Mesenchymal stem cell (in vitro differentiated cells and primary cell): ENCODE data around the gene EGFLAM.

Experiments
- DNase-seq: peaks from one replicate; pipeline ENCODE4 v3.0.0-alpha.2; 2013
- H2AFZ ChIP-seq: one replicate; pipeline ENCODE4 v1.6.1; 2013; ENCODE audit warnings: low read depth, mild to moderate bottlenecking, control low read depth, inconsistent platforms, low read length, moderate library complexity
- H2AK5ac ChIP-seq: 2 replicates; pipeline ENCODE4 v1.6.1; 2013; ENCODE audit warnings: low read length, moderate library complexity, mild to moderate bottlenecking, inconsistent platforms; ENCODE audit not compliant: severe bottlenecking
- H2BK120ac ChIP-seq: one replicate; pipeline ENCODE4 v1.6.1; 2013; ENCODE audit warnings: low read depth, mild to moderate bottlenecking, inconsistent platforms, low read length, moderate library complexity
- H2BK12ac ChIP-seq, 2 experiments: one replicate each; pipeline ENCODE4 v1.6.1; 2013; ENCODE audit warnings: inconsistent platforms in 2 of 2, low read length in 2 of 2, mild to moderate bottlenecking in 2 of 2, moderate library complexity in 2 of 2, control low read depth in 1 of 2
- H2BK15ac ChIP-seq: one replicate; pipeline ENCODE4 v1.6.1; 2013; ENCODE audit warnings: mild to moderate bottlenecking, low read depth, inconsistent platforms; ENCODE audit not compliant: poor library complexity, severe bottlenecking
- H2BK5ac ChIP-seq: 2 replicates; pipeline ENCODE4 v1.6.1; 2013; ENCODE audit warnings: low read depth, mild to moderate bottlenecking, low read length, control low read depth, inconsistent platforms; ENCODE audit not compliant: poor library complexity, severe bottlenecking
- H3K14ac ChIP-seq, 2 experiments: one replicate each; pipeline ENCODE4 v1.6.1; 2013; ENCODE audit warnings: inconsistent platforms in 2 of 2, low read length in 2 of 2, control low read depth in 1 of 2, mild to moderate bottlenecking in 1 of 2, moderate library complexity in 1 of 2
- H3K18ac ChIP-seq, 2 experiments: one replicate each; pipeline ENCODE4 v1.6.1; 2013; ENCODE audit warnings: inconsistent platforms in 2 of 2, low read length in 2 of 2, control low read depth in 1 of 2, low read depth in 1 of 2, mild to moderate bottlenecking in 1 of 2
- H3K23ac ChIP-seq, 2 experiments: one replicate each; pipeline ENCODE4 v1.6.1; 2013; ENCODE audit warnings: inconsistent platforms in 2 of 2, low read length in 2 of 2, mild to moderate bottlenecking in 2 of 2, moderate library complexity in 2 of 2, control low read depth in 1 of 2
- H3K27ac ChIP-seq: 2 replicates; pipeline ENCODE4 v1.5.1; 2013; ENCODE audit warnings: mild to moderate bottlenecking, moderate library complexity, low read length, control low read depth, inconsistent platforms; ENCODE audit not compliant: poor library complexity, severe bottlenecking
- H3K27me3 ChIP-seq, 2 experiments: 2 replicates each; pipeline versions ENCODE4 v1.6.1 to v1.7.0; 2013; ENCODE audit warnings: low read length in 2 of 2, mild to moderate bottlenecking in 2 of 2, moderate library complexity in 2 of 2, control low read depth in 1 of 2, inconsistent platforms in 1 of 2; ENCODE audit not compliant: control insufficient read depth in 1 of 2, insufficient read depth in 1 of 2
- H3K36me3 ChIP-seq, 2 experiments: 2 replicates each; pipeline versions ENCODE4 v1.6.1 to v1.7.0; 2013; ENCODE audit warnings: low read length in 2 of 2, control low read depth in 1 of 2, inconsistent platforms in 1 of 2, low read depth in 1 of 2, mild to moderate bottlenecking in 1 of 2; ENCODE audit not compliant: insufficient read depth in 2 of 2, control insufficient read depth in 1 of 2
- H3K4ac ChIP-seq, 2 experiments: one replicate each; pipeline ENCODE4 v1.6.1; 2013; ENCODE audit warnings: inconsistent platforms in 2 of 2, low read length in 2 of 2, mild to moderate bottlenecking in 2 of 2, moderate library complexity in 2 of 2, control low read depth in 1 of 2, low read depth in 1 of 2
- H3K4me1 ChIP-seq: 2 replicates; pipeline ENCODE4 v1.6.1; 2013; ENCODE audit warnings: low read depth, low read length, control low read depth; ENCODE audit not compliant: control insufficient read depth, insufficient read depth
- H3K4me2 ChIP-seq: 2 replicates; pipeline ENCODE4 v1.6.1; 2013; ENCODE audit warnings: low read length, mild to moderate bottlenecking, inconsistent platforms; ENCODE audit not compliant: poor library complexity, severe bottlenecking
- H3K4me3 ChIP-seq, 2 experiments: 2 replicates each; pipeline versions ENCODE4 v1.5.1 to v1.7.0; 2013; ENCODE audit warnings: low read length in 2 of 2, mild to moderate bottlenecking in 2 of 2, control low read depth in 1 of 2, low read depth in 1 of 2; ENCODE audit not compliant: insufficient read depth in 1 of 2
- H3K79me1 ChIP-seq: replicated peaks from 2 replicates; pipeline ENCODE4 v1.6.1; 2013; ENCODE audit warnings: mild to moderate bottlenecking, control low read depth, low read length, inconsistent platforms; ENCODE audit not compliant: poor library complexity, severe bottlenecking
- H3K9ac ChIP-seq: 2 replicates; pipeline ENCODE4 v1.7.0; 2013; ENCODE audit warnings: mild to moderate bottlenecking, low read length, moderate library complexity
- H3K9me3 ChIP-seq: 2 replicates; pipeline ENCODE4 v1.7.0; 2013; ENCODE audit warnings: mild to moderate bottlenecking, low read length; ENCODE audit not compliant: control insufficient read depth
- H4K8ac ChIP-seq: one replicate; pipeline ENCODE4 v1.6.1; 2013; ENCODE audit warnings: inconsistent platforms, mild to moderate bottlenecking, low read length, moderate library complexity
- H4K91ac ChIP-seq: one replicate; pipeline ENCODE4 v1.6.1; 2013; ENCODE audit warnings: mild to moderate bottlenecking, low read length, inconsistent platforms
- WGBS: methylation state at CpG from one replicate; pipeline ENCODE4 v1.1.7; 2013; ENCODE audit warnings: mixed read lengths; 5-methylcytosine and 5-hydroxymethylcytosine counted together

Gene EGFLAM

DNA sequence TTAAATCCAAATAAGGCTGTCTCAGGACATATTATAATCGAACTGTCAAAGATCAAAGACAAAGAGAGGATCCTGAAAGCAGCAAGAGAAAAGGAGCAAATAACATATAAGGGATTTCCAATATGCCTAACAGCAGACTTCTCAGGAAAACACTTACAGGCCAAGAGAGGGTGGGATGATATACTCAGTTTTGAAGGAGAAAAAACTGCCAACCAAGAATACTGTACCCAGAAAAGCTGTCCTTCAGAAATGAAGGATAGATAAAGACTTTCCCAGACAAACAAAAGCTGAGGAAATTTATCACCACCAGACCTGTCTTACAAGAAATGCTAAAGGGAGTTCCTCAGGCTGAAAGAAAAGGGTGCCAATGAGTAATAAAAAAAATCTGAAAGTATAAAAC, 16.0 kb downstream of the EGFLAM start:
- WGBS: no CpG with 5 or more reads among the region's 1 CpG
- Histone ChIP-seq H3K27me3 (peaks cover 0 to 9% of the 10 kb centered on the region in 2 experiments), H3K79me1 (no peaks in the 10 kb centered on the region)

DNA sequence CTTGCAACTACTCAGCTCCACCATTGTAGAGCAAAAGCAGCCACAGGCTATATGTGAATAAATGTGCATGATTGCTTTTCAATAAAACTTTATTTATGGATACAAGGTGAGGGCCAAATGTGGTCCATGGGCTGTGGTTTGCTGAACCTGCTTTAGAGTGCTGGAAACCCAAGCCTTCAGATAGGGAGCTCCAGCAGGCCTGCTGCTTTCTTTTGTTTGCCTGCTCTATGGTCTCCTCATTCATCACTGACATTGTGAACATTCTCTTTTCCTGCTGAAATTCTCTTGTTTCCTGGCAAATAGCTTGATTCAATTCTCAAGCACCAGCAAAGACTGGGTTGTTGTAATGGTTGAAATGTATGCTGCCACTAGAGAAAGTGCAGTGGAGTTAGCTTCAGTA, 26.0 kb downstream of the EGFLAM start:
- H2BK15ac ChIP-seq: no peak overlapping the region
- H3K9ac ChIP-seq: no peak overlapping the region
- no peak overlapping the region for H2BK120ac ChIP-seq
- H3K23ac ChIP-seq: no peak overlapping the region
- H3K36me3 ChIP-seq: no peaks in the 10 kb centered on the region
- H4K91ac ChIP-seq: no peak overlapping the region
- no peaks in the 10 kb centered on the region for H3K79me1 ChIP-seq
- H2BK5ac ChIP-seq: no peak overlapping the region
- H3K4ac ChIP-seq: no peak overlapping the region
- peaks cover 3% of the 10 kb centered on the region for H3K9me3 ChIP-seq
- peaks cover 14 to 32% of the 10 kb centered on the region in 2 experiments for H3K27me3 ChIP-seq
- H3K4me2 ChIP-seq: no peak overlapping the region
- H3K4me1 ChIP-seq: no peaks in the 10 kb centered on the region
- H3K27ac ChIP-seq: no peak overlapping the region
- no peak overlapping the region for H3K4me3 ChIP-seq
- no peak overlapping the region for H4K8ac ChIP-seq
- no peak overlapping the region for H2AFZ ChIP-seq
- H3K18ac ChIP-seq: no peak overlapping the region
- DNase-seq: no peak
- H3K14ac ChIP-seq: no peak overlapping the region
- no peak overlapping the region for H2BK12ac ChIP-seq
- no peak overlapping the region for H2AK5ac ChIP-seq

More for the DNA sequence above, 16.0 kb downstream of the EGFLAM start:
- Histone ChIP-seq H3K18ac (no peak overlapping the region), H3K9me3 (peaks cover 42% of the 10 kb centered on the region), H3K9ac (no peak overlapping the region), H4K8ac (no peak overlapping the region), H3K14ac (no peak overlapping the region), H2BK15ac (no peak overlapping the region), H3K27ac (no peak overlapping the region), H3K4me2 (no peak overlapping the region), H2AK5ac (no peak overlapping the region), H2BK5ac (no peak overlapping the region), H3K4me3 (no peak overlapping the region), H2BK120ac (no peak overlapping the region), H2BK12ac (no peak overlapping the region), H3K23ac (no peak overlapping the region), H3K4ac (no peak overlapping the region), H3K4me1 (no peaks in the 10 kb centered on the region), H4K91ac (no peak overlapping the region), H3K36me3 (no peaks in the 10 kb centered on the region), H2AFZ (no peak overlapping the region)
- DNase-seq: no peak

DNA sequence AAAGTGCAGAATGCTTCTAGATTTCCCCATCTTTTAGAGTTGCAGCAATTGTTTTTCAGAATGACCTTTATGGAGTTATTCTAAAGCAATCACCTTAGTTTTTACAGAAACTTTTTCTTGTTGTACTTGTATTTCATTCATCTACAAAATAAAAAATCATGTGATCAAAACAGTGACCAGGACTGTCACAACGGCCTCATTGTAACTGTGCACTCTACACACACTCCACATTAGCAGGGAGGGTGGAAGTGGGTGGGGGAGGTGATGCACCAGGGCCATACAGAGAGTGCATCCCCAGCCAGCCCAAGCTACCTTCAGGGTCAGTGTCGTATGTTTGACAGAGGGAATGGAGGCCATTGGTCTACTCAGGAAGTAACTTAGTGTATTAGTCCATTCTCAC, 26.9 kb downstream of the EGFLAM start:
- Histone ChIP-seq H3K9ac (no peak overlapping the region), H3K4me2 (no peak overlapping the region), H3K4me1 (no peaks in the 10 kb centered on the region), H3K4me3 (no peak overlapping the region), H2BK120ac (no peak overlapping the region), H3K14ac (no peak overlapping the region), H4K8ac (no peak overlapping the region), H3K9me3 (peaks cover 3% of the 10 kb centered on the region), H2AFZ (no peak overlapping the region), H3K79me1 (no peaks in the 10 kb centered on the region), H3K18ac (no peak overlapping the region), H2AK5ac (no peak overlapping the region), H3K27ac (no peak overlapping the region), H2BK15ac (no peak overlapping the region), H2BK12ac (no peak overlapping the region), H2BK5ac (no peak overlapping the region), H3K36me3 (no peaks in the 10 kb centered on the region), H3K27me3 (peaks cover 22 to 40% of the 10 kb centered on the region in 2 experiments), H4K91ac (no peak overlapping the region), H3K23ac (no peak overlapping the region), H3K4ac (no peak overlapping the region)
- no peak for DNase-seq
- WGBS: no CpG with 5 or more reads among the region's 2 CpGs

DNA sequence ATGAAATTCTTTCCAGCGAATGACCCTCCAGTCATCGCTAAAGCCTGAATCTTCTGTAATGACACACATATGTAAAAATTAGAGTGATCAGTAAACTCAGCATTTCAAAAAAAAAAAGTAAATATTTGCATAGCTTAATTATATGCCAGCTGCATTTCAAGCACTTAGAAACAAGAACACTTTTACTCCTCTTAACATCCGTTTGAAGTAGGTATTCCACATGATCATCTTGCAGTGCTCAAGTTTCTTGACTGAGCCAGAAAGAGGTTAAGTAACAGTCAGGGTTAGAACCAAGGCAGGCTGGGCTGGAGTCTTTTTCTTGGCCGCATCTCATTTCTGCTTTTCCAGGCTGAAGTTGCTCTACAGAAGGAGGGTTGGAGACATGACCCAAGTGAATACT, 27.6 kb downstream of the EGFLAM start:
- Histone ChIP-seq H3K4me1 (no peaks in the 10 kb centered on the region), H3K9me3 (peaks cover 3% of the 10 kb centered on the region), H2BK15ac (no peak overlapping the region), H3K9ac (no peak overlapping the region), H3K23ac (no peak overlapping the region), H3K18ac (no peak overlapping the region), H4K8ac (no peak overlapping the region), H3K36me3 (no peaks in the 10 kb centered on the region), H2BK12ac (no peak overlapping the region), H2AFZ (no peak overlapping the region), H3K27me3 (peaks cover 17 to 45% of the 10 kb centered on the region in 2 experiments), H3K4ac (no peak overlapping the region), H3K14ac (no peak overlapping the region), H3K79me1 (no peaks in the 10 kb centered on the region), H2BK5ac (no peak overlapping the region), H2AK5ac (no peak overlapping the region), H2BK120ac (no peak overlapping the region), H3K4me2 (no peak overlapping the region), H3K4me3 (no peak overlapping the region), H3K27ac (no peak overlapping the region), H4K91ac (no peak overlapping the region)
- DNase-seq: no peak
- 100% methylated on average over 2 of the region's 4 CpGs for WGBS
